HG02973 (cell line): Measurements from ENCODE around the gene MCOLN3.
"Not testable (repeated sequence)": the region's sequence is repeated elsewhere in the genome, so short reads cannot be mapped to it uniquely, and the experiment has no call there.

ENCODE experiments used
- ATAC-seq: cut with Tn5 transposase; IDR thresholded peaks from one replicate; pipeline ENCODE4 v1.9.1; 2021; ENCODE audit warnings: moderate library complexity; ENCODE audit not compliant: unreplicated experiment

MCOLN3 gene

DNA sequence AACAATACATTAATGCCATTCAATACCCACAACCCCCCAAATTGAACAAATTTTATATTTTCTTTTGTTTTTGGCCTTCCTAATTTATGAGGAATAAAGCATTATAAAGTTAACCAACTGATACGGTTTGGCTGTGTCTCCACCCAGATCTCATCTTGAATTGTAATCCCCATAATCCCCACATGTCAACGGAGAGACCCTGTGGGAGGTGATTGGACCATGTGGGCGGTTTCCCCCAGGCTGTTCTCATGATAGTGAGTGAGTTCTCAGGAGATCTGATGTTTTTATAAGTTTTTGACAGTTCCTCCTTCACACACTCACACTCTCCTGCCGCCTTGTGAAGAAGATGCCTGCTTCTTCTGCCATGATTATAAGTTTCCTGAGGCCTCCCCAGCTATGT, 6.4 kb upstream of the MCOLN3 start:
- ATAC-seq = no peak

DNA sequence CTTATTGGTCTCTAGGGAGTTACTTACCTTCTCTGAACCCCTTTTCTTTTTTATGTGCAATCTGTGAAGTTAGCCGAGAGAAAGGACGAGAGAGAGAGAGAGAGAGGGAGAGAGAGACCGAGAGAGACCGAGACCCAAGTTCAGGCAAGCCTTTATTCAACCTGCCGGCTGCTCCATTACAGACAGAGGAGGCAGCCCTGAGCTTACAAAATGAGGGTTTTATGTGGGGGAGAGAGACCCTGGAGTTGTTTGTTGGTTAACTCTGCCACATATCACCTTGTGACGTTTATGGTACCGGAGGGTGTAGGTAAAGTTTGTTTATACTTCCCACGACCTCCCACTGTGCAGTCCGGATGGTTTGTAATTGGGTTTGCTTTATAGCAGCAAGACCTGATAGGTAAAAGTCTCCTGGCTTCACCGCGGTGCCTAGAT, 1.5 kb upstream of the MCOLN3 start:
- no peak for ATAC-seq

DNA sequence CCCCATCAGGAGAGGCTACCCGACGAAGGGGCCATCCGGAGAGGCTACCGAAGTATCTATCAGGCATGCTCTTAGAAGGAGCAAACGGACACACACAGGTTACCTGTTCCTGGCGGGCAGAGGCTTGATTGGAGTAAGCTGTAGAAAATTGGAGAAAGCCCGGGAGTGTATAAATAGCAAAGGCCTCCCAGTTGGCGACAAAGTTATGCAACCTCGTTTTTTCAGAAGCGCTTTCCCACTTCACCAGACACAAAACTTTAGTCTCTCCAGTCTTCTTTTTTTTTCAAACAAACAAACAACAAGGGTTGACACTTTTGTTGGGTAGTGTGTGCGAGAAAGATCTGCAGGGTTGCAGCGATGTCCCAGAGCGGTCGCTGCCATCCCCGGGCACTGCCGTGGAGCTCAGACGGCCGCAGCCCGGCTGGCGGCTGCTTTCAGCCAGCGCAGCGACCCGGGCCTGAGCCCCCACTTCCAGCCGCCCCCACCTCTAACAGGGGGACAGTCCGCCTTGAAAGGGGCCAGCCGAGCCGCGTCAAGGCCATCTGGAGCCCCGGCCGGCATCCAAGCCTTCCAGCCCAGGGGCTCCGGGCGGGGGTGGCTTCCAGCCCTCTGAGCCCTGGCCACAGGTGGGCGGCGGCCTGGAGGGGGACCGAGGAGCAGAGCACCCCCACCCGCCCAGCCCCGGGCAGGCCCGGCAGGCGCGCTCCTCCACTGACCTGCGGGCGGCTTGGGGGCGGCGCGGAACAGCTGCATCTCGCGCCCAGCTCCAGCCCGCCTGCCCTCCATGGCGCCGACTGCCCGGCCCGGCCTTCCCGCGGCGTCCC, 616 bp downstream of the MCOLN3 start:
- ATAC-seq = peak; percentile 46

DNA sequence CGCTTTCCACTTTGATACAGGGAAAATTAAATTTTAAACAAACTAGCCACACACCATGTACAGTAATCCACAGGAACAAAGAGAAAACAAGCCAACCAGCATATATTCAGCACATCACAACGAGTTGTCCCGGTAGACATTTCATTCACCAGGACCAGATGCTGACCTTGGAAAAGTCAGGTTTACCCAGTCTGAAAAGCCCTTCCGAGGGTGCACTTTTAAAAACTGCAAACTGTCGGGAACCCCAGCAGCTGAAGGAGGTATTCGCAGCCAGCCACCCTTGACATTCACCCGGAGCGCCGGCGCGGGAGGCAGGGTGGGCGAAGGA, 1.2 kb downstream of the MCOLN3 start:
- no peak for ATAC-seq

DNA sequence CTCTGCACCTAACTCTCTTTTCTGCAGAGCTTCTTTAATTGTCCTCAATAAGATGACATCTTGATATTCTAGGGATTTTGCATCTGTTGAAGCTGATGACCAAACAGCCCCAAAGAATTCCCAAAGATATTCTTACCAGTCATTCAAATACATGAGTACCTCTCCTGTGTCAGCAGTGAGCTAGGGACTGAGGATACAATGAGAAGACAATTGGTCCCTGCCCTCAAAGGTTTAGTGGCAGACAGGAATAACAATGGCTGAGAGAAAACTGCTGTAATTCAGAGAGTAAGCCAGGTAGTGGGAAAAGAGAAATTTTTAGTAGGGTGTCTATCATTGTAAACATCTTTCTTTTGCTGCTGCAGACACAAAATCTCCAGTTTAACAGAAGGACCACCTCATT, 5.9 kb downstream of the MCOLN3 start:
- no peak for ATAC-seq

DNA sequence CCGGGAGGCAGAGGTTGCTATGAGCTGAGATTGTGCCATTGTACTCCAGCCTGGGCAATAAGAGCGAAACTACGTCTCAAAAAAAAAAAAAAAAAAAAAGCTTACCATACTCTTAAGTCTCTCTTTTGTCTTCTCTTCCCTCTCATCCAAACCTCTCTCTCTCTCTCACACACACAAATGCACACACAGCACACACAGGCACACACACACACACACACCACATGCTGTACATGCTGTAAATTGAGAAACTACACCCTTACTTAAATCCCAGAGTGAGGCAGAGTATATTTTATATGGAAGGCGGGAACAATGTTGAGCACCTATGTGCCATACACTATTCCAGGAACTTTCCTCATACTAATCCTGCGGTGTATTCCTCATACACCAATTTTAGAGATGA, 6.5 kb downstream of the MCOLN3 start:
- no peak for ATAC-seq

DNA sequence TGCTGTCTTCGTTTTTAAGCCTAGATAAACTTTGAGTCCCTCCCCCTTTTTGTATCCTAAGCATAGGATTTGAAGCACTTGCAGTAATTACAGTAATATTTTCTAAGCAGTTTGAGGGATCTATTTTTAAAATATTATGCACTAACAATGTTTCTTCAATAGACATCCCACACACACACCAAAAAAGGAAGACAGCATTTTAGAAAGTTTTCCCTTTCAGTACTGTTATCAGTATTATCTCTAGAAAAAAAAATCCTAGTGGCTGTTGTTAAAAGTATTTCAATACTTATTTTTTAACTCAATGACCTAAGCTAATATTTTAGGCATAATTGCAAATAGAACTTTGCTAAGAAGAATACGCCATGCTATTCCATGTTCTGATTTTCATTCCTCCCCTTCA, 15.1 kb downstream of the MCOLN3 start:
- ATAC-seq = no peak

DNA sequence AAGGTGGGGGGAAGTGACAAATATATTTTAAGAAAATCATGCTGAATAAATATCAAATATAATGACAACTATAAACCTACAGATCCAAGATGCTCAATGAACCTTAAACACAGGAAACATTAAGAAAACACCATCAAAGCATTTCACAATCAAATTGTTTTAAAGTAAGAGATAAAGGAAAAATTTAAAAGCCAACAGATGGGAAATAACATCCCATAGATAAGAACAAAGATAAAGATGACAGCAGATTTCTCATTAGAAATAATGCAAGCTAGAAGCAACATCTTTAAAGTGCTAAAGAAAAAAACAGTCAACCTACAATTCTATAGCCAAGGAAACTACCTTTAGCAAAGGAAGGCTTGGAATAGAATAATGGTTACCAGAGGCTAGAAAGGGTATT, 17.8 kb downstream of the MCOLN3 start:
- no peak for ATAC-seq

DNA sequence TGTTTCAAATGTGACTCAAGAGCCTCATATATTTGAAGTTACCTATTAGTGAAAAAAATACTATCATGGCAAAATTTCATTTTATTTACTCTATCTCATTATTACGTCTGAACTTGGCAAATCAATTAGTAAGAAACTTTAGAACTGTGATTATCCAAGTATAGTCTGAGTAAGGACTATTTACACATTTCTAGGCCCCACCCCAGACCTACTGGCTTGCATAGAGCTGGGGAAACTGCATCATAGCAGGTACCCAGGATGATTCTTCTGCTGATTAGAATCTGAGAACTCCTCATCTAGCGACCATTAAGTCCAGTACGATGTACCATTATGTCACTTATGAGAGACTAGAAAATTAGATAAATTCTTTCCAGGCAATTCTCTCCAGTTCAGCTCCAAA, 20.1 kb downstream of the MCOLN3 start:
- ATAC-seq = no peak

DNA sequence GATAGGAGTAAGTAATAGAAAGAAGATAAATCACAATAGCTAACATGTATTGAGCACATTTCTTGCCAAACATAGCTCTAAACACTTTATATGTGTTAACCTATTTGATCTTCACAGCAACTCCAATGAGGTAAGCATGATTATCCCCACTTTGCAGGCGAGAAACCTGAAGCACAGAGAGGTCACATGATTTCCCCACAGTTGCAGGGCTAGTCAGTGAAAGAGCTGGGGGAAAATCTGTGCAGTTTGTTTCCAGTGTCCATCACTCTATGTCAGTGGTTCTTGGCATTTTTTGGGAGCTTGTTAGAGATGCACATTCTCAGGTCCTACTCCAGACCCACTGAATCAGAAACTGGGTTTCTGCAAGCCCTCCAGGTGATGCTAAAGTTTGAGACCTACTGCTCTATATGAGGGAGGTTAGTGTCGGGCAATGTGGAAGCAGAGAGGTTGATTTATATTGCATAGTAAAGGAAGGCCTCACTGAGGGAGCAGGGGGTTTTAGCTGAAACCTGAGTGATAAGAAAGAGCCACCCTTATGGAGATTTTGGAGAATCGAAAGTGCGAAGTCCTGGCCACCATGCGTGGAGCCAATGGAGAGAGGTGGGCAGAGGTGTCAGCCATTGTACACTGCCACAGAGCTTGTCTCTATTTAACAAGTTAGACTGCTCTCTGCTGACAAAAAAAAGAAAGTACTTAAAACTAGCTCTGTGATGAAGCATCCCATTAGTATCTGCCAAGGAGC, 20.9 kb downstream of the MCOLN3 start:
- ATAC-seq = no peak

DNA sequence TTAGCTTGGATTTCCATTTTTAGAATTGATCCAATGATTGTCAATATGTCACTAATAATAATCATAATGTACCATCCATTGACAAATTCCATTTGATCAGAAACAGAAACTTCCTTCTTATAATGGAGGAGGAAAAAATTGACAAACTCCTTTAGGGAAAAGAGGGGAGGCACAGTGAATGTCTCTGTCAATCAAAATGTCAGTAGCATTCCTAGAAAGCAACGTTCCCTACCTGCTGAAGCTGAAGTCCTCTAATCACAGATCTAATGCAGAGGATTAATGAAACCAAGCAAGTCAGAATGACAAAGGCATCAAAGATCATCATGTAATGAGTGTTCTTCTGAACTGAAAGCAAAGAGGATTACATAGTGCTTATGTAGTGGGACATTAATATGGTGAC, 22.4 kb downstream of the MCOLN3 start:
- no peak for ATAC-seq

DNA sequence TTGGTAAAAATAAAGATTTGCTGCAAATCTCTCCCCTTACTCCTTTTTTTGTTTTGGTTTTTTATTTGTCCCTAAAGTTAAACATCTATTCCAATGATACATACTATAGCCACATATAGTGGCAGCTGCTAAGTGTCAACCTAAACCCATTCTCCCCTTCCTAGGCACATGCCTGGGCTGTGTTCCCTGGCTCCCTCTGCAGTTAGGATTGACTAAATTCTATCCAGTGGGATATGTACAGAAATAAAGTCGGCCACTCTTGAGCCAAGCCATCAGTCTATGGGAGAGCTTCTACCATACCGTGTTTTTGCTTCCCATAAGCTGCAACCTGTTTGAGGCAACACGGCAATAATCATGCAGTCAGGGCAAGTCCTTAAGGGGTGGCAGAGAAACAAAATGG, 23.6 kb downstream of the MCOLN3 start:
- no peak for ATAC-seq

DNA sequence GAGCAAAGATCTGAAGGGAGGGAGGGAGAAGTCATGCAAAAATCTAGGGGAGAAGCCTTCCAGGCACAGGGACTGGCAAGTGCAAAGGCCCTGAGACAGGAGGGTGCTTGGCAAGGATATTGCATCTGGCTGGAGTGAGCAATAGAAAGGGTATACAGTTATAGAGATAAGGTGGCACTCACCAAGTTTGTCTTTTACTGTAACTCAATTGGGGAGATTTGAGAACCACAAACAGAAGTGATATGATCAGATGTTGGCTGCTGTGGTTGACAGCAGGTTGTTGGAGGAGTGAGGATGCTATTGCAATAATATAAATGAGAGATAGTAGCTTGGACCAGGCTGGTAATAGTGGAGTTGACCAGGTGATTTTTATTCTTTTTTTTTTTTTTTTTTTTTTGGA, 25.6 kb downstream of the MCOLN3 start:
- no peak for ATAC-seq

DNA sequence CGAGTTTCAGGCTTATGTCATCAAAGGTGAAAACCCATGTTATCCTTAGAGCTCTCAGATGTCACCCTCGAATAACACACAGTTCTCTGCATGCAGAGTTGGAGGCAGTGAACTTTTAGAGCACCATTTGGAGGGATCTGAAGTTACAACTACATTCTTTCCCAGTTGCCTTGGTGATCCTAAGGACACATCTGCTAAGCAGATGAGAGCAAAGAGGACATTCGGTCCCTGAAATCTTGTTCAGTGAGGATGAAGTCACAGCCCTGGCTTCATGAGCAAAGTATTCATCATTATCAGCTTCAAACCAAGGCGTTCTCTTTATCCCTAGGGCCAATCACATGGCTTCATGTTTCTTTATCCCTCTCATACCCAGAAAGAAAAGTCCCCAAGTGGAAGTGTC, 28.3 kb downstream of the MCOLN3 start:
- ATAC-seq = no peak

DNA sequence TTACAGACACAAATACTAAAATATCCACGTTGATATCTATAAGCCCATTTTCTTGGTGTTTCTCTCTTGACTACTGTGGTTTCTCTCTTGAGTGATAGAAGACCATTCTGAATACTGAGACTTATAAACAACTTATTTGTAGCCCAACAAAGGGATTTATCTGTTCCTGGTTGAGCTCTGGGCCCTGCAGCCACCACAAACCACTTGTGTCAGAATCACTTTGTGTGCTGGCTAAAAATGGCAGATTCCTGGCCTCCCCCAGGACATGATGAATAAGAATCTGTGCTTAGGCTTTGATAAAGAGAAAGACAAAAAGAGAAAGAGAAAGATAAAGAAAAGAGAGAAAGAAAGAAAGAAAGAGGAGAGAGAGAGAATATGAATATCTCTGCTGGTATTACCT, 32.5 kb downstream of the MCOLN3 start:
- ATAC-seq = no peak

DNA sequence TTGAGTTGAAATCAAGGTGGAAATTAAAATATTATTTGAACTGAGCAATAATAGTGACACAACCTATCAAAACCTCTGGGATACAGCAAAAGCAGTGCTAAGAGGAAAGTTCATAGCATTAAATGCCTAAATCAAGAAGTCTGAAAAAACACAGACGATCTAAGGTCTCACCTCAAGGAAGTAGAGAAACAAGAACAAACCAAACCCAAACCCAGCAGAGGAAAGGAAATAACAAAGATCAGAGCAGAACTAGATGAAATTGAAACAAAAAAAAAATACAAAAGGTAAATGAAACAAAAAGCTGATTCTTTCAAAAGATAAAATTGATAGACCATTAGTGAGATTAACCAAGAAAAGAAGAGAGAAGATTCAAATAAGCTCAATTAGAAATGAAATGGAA, 42.7 kb downstream of the MCOLN3 start:
- not testable (repeated sequence) for ATAC-seq

DNA sequence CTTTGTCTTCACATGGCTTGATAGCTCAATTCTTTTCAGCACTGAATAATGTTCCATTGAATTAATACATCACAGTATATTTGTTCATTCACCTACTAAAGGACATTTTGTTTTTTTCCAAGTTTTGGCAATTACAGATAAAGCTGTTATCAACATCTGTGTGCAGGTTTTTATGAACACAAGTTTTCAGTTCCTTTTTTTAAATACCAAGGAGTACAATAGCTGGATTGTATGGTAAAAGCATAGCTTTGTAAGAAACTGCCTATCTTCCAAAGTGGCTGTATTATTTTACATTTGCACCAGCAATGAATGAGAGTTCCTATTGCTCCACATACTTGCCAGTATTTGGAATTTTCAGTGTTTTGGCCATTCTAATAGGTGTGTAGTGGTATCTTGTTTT, 46.6 kb downstream of the MCOLN3 start:
- no peak for ATAC-seq

DNA sequence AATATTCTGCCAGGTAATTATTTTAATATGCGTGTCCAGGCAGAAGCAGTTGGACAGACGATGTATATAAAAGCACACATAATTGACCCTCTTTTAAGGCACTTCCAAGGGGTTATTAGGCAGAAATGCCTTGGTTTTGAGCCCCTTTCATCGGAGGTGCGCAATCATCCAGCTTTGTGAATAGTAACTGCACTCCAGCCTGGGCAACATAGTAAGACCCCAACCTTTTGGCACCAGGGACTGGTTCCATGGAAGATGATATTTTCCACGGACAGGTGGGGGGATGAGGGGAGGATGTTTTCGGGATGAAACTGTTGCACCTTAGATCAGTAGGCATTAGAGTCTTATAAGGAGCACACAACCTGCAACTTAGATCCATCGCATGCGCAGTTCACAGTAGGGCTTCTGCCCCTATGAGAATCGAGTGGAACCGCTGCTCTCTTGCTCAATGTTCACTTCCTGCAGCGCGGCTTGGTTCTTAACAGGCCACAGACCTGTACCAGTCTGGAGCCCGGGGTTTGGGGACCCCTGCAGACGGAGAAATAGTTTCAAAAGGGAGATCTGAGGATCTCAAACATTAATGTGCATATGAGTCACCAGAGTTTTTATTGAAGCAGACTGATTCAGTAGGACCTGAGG, 49.5 kb downstream of the MCOLN3 start:
- ATAC-seq = peak; percentile 30

DNA sequence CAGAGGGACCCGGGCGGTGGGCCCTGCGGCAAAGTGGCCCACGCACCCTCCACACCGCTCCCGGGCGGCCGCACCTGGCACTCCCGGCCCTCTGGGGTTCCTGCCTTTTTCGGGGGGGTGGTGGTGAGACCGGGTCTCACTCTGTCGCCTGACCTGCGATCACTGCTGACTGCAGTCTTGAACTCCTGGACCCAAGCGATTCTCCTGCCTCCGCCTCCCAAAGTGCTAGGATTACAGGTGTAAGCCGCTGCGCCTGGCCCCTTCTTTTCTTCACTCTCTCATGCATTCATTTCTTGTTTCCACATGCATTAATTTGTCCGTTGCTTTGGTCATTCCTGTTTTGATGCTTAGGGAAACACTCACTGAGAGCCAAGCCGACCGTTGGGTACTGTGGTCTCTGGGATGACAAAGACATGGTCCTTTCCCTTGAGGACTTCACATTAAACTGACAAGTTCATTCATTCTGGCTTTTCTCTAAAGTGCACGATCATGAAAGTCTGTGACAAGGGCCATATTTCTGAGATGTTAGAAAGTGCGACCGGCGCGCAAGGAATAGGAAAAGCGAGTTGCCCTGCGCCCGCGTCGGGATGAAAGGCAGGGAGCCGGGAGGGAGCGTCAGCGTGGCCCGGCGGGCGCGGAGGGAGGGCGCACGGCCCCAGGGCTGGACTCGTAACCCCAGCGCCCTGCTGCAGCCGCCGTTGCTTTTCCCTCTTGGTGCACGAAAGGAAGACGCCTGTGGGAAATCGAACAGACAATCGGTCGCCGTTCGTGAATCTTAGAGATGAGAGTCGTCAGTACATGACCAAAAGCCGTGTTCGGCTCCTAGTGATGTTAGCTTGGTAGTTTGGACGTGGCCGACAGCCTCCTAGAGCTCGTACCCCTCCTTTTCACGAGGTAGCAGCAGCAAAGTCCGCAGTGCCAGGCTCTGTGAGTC, 50.4 kb downstream of the MCOLN3 start:
- ATAC-seq = no peak

DNA sequence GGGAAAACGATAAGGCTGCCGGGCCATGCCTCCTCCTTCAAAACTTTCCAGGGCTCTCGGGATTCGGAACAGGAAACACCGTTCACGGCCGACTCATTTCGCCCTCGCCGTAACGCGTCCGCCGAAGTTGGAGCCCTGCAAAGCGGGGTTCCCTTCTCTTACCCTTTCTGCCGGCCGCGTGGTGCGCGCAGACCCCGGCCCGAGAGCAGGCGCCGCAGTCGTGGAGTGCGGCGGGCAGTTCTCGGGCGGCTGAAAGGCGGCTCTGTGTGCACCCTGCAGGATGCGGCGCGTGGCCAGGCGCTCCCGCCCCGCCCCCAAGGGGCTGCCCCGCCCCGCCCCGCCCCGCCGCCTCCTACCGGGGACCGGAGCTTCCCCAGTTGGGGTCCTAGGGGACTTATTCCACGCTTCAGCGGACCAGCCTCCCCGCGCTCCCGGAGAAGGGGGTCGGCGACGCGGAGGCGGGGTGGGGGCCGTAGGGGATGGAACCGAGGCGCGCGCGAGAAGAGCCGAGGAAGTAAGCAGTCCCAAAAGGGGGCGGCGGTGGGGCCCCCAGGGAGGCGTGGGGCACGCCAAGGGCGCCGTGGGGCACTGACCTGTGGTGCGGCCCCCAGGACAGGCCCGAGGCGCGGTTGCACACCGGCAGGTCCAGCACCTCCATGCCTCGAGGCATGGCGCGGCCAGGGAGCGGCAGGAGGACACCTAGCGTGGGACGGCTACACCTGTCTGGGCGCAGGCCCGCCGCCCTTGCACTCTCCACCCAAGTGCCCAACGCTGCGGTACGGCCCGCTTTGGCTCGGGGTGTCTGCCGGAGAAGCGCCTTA, 51.2 kb downstream of the MCOLN3 start, which contains the start of gene MCOLN2:
Gene MCOLN2 (minus strand): TSS at position 268 of the 821 bp plus-strand sequence. CDS start 241 bp downstream, at position 27.
- ATAC-seq = peak; percentile 43
